Heart right ventricle (tissue), 16 donors: ENCODE data around the gene TPPP3. TPM values are rescaled to one million over a fixed set of nuclear protein-coding genes. Genes with fewer than 3 reads are reported as not detected.
"Not testable (repeated sequence)": the region's sequence is repeated elsewhere in the genome, so short reads cannot be mapped to it uniquely, and the experiment has no call there.

Experiments
- ATAC-seq, 8 donors: fragments of 200-7000 bp; cut with Tn5 transposase; one replicate each; pipeline ENCODE4 v1.9.1; 2020; ENCODE audit warnings: mild to moderate bottlenecking in 8 of 8, moderate library complexity in 8 of 8, moderate number of reproducible peaks in 1 of 8
- DNase-seq, 2 donors: peaks; one replicate each; pipeline ENCODE4 v3.0.0-alpha.2; 2020
- H3K27ac ChIP-seq, 10 donors: fragments of 200-600 bp; sonication (generic) in 2 of 10; one replicate each; pipeline versions ENCODE4 v1.5.0 to v1.8.0; 2020 to 2022; ENCODE audit warnings: mild to moderate bottlenecking in 3 of 10
- H3K27me3 ChIP-seq, 7 donors: fragments of 200-600 bp; one replicate each; pipeline ENCODE4 v1.8.0; 2021 to 2022; ENCODE audit warnings: mild to moderate bottlenecking in 2 of 7
- H3K36me3 ChIP-seq, 9 donors: fragments of 200-600 bp; sonication (generic) in 1 of 9; one replicate each; pipeline versions ENCODE4 v1.5.0 to v1.8.0; 2020 to 2022; ENCODE audit warnings: mild to moderate bottlenecking in 2 of 9
- H3K4me1 ChIP-seq, 9 donors: fragments of 200-600 bp; sonication (generic) in 1 of 9; one replicate each; pipeline versions ENCODE4 v1.5.0 to v1.8.0; 2020 to 2022; ENCODE audit warnings: mild to moderate bottlenecking in 4 of 9
- H3K4me3 ChIP-seq, 10 donors: fragments of 200-600 bp; sonication (generic) in 2 of 10; one replicate each; pipeline versions ENCODE4 v1.5.0 to v1.8.0; 2020 to 2022; ENCODE audit warnings: mild to moderate bottlenecking in 7 of 10, moderate library complexity in 2 of 10
- H3K9me3 ChIP-seq, 11 donors: fragments of 200-600 bp in 10 of 11; sonication (generic) in 2 of 11; one replicate each; pipeline versions ENCODE4 v1.5.0 to v1.8.0; 2013 to 2022; ENCODE audit warnings: mild to moderate bottlenecking in 2 of 11, control low read depth in 1 of 11, moderate library complexity in 1 of 11
- CTCF ChIP-seq, 9 donors: fragments of 200-600 bp; sonication (generic) in 2 of 9; IDR thresholded peaks; one replicate each; pipeline versions ENCODE4 v1.5.0 to v1.8.0; 2021 to 2022; ENCODE audit warnings: antibody characterized with exemption in 9 of 9, mild to moderate bottlenecking in 5 of 9, moderate library complexity in 1 of 9
- WGBS, 2 donors: extraction: QIAGEN DNeasy Blood & Tissue Kit; methylation state at CpG; one replicate each; pipeline ENCODE4 v1.1.7; 2013; ENCODE audit warnings: inconsistent platforms in 1 of 2; 5-methylcytosine and 5-hydroxymethylcytosine counted together
- intact Hi-C, 10 donors: fragments of 100-400 bp; cut with DNase I; formaldehyde crosslinking; loops; one replicate each; pipeline versions ENCODE4 v1.11.1 to v1.14.2; 2022
- polyA plus RNA-seq, 2 donors: library from polyadenylated mRNA; stranded (reverse); fragments of 200-250 nt; gene quantifications; one replicate each; pipeline ENCODE4 v1.2.3, GENCODE V29; 2013
- total RNA-seq, 10 donors: library from RNA; stranded (reverse); fragmentation: NEBNext Ultra II Directional in 3 of 10; extraction: Animal tissue kit (Norgen Biotek cat#: 25700) in 3 of 10; gene quantifications; one replicate each; pipeline versions ENCODE4 v1.2.1 to v1.2.4, GENCODE V29; 2021 to 2023
- donor health status: Arrhythmogenic right ventricular cardiomyopathy.
- donor health status: ischemic (EF 13 %, LVEDD 7.1; RV severe dilation, severe dysfunction).
- donor health status: healthy with polysubstance abuse.
- donor health status: DM: no; HTN: yes; CAD: no.
- donor health status: DM: no; HTN: no; CAD: no.
- donor health status: ischemic (EF 25% LVEDD 6.9; RV normal size, moderate dysfunction).
- donor health status: ischemic (EF 25% LVEDD 5.7; RV mildly dilated, moderate dysfunction).
- donor health status: healthy.
- donor health status: DM: yes; HTN: yes; CAD: no.
- donor health status: Ischemic cardiomyopathy.
- donor health status: ischemic (EF 35%, LVEDD 5.7; RV mildly dilated, moderate dysfunction).
- donor health status: nonischemic (EF 11% LVEDD 7.7; RV severe dilation, severe dysfunction).
- donor health status: DM: yes; HTN: yes; CAD: no.
- donor health status: PGD.
- donor health status: ischemic (EF 29% LVEDD 5.4; RV normal size, mild dysfunction).
- donor health status: nonischemic (EF 23%, LVEDD 6.1; RV moderate dilation, normal function).

Gene TPPP3
- total and polyA plus RNA-seq, 12 donors = 6.4 to 26.1 (median 9.4) TPM

DNA sequence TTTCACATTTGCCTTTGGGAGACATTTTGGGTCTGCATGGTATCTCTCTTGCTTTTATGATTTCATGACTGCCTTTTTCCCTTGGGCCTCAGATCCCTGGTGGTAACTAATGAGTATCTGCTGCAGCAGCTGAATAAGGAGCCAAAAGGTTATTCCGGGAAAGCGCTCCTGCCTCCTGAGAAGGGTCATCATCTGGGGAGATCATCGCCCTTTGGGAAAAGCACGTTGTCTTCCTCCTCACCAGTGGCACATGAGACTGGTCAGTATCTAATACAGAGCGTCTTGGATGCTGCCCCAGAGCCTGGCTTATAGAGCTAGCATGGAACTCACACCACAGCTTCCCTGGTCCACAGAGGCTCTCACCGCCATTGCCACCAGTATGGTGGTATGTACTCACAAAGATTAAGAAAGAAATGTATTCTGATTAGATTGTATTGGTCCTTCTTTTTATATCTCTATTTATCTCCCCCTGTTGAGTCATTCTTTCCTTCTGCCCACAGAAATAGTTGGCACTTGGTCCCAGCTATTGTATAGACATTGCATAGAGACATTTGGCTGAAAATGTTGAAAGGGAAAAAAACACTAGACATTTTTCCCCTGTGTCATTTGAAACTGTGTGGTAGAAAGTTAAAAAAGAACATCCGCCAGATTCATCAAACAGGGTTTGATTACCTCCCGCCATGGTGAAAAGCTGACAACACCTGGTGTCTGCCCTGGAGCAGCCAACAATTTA is 8.4 kb downstream of the TPPP3 start:
- DNase-seq (no peak), ATAC-seq (peak in 1 of 8 donors; percentile 47)
- intact Hi-C loops = no loop called here
- TF ChIP-seq CTCF (IDR thresholded peaks at IDR 0.05) = no peak
- Histone ChIP-seq H3K27me3 (no peaks in the 10 kb centered on the region), H3K4me3 (no peak overlapping the region), H3K27ac (no peak overlapping the region), H3K36me3 (no peaks in the 10 kb centered on the region), H3K9me3 (no peaks in the 10 kb centered on the region), H3K4me1 (peaks cover 0 to 8% (median 0%) of the 10 kb centered on the region in 9 donors)
- 79 to 80% methylated on average over 8 of the region's 8 CpGs for WGBS, 2 donors

- TF ChIP-seq CTCF (IDR thresholded peaks at IDR 0.05) = no peak
- no peaks in the 10 kb centered on the region for H3K9me3 ChIP-seq
- no peaks in the 10 kb centered on the region for H3K36me3 ChIP-seq
- peak overlapping the region in 1 of 10 donors; percentile 22 for H3K27ac ChIP-seq
- intact Hi-C loops = no loop called here
- peaks cover 0 to 8% (median 0%) of the 10 kb centered on the region in 9 donors for H3K4me1 ChIP-seq
- WGBS, 2 donors = 68 to 78% methylated on average over 3 of the region's 3 CpGs
- DNase-seq (no peak), ATAC-seq (peak in 1 of 8 donors; percentile 31)
- no peaks in the 10 kb centered on the region for H3K27me3 ChIP-seq
- no peak overlapping the region for H3K4me3 ChIP-seq
Observed at GRCh38 chr16:67383284-67383683, 10.0 kb downstream of the TPPP3 start.

DNA sequence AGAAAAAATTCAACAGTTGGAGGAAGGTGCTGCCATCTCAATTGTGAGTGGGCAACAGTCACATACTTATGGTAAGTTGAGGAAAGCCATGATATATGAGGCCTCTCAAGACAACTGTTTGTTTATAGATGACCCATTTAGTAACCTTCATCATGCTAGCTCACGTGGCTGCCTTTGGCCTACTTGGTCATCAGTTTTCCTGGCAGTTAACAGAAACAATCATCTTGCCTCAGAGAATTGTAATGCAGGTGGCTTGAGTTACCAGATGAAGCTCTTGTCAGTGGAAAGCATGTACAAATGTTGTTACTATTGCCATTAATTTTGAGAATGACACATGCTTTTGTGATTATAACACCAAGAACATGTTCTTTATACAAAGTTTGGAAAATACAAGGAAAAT is 14.7 kb downstream of the TPPP3 start:
- WGBS, 2 donors = 88 to 91% methylated on average over 1 of the region's 1 CpG
- H3K27ac ChIP-seq = no peak overlapping the region
- H3K9me3 ChIP-seq = no peaks in the 10 kb centered on the region
- H3K36me3 ChIP-seq = no peaks in the 10 kb centered on the region
- H3K4me3 ChIP-seq = no peak overlapping the region
- H3K27me3 ChIP-seq = peaks cover 0 to 3% (median 0%) of the 10 kb centered on the region in 7 donors
- peaks cover 0 to 4% (median 0%) of the 10 kb centered on the region in 9 donors for H3K4me1 ChIP-seq
- intact Hi-C loops = loop anchor here in 3 of 10 donors (10.0 kb wide), 2 partner anchors 76 to 86 kb away; no protein-coding TSS in a partner anchor
- TF ChIP-seq CTCF (IDR thresholded peaks at IDR 0.05) = no peak
- no peak for ATAC-seq
- no peak for DNase-seq

DNA sequence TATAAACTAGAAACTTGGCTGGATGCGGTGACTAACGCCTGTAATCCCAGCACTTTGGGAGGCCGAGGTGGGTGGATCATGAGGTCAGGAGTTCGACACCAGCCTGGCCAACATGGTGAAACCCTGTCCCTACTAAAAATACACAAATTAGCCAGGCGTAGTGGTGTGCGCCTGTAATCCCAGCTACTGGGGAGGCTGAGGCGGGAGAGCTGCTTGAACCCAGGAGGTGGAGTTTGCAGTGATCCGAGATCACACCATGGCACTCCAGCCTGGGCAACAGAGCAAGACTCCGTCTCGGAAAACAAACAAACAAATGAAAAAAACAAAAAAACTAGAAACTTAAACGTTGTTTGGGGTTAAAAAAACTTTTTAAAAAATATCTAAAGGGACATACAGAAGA is 17.3 kb downstream of the TPPP3 start:
- H3K4me1 ChIP-seq, H3K27ac ChIP-seq, ATAC-seq, H3K36me3 ChIP-seq, H3K27me3 ChIP-seq, H3K4me3 ChIP-seq, DNase-seq, H3K9me3 ChIP-seq: not testable (repeated sequence)
- WGBS, 2 donors = 91 to 92% methylated on average over 11 of the region's 11 CpGs
- intact Hi-C loops = loop anchor here in 3 of 10 donors (10.0 kb wide), 2 partner anchors 79 to 89 kb away; no protein-coding TSS in a partner anchor

GRCh38 chr16:67372664-67373063 is 20.6 kb downstream of the TPPP3 start:
- ATAC-seq (no peak), DNase-seq (peak in 1 of 2 donors; percentile 16)
- peaks cover 0 to 14% (median under 1%) of the 10 kb centered on the region in 7 donors for H3K27me3 ChIP-seq
- no peak overlapping the region for H3K4me3 ChIP-seq
- H3K9me3 ChIP-seq = no peaks in the 10 kb centered on the region
- no peaks in the 10 kb centered on the region for H3K36me3 ChIP-seq
- H3K27ac ChIP-seq = no peak overlapping the region
- H3K4me1 ChIP-seq = peaks cover 0 to 4% (median 0%) of the 10 kb centered on the region in 9 donors
- TF ChIP-seq CTCF (IDR thresholded peaks at IDR 0.05) = peak in 8 of 9 donors; percentile 22 to 68 (median 54)
- intact Hi-C loops = loop anchor here in 6 of 10 donors (2.0 to 10.0 kb wide), 4 partner anchors 82 to 95 kb away; no protein-coding TSS in a partner anchor
